ENCODE measurements around the gene ZSCAN21. TPM values are rescaled to one million over a fixed set of nuclear protein-coding genes. Genes with fewer than 3 reads are reported as not detected.

ZSCAN21 gene
- total and polyA plus RNA-seq, 2 of the 4 experiments (the other 2 are of a cell fraction) = 11.5 to 13.3 TPM

- H3K56ac ChIP-seq (ENCODE audit: extremely low read depth, insufficient read depth, low read length) = no peak overlapping the region
- intact Hi-C loops (cut with micrococcal nuclease) (no loop called here), dilution Hi-C loops (cut with HindIII; ENCODE audit: low sequenced_read_pairs, unreplicated experiment) (no loop called here), in situ Hi-C loops (cut with MboI; ENCODE audit: low sequenced_read_pairs) (no loop called here)
- H3K4me1 ChIP-seq (ENCODE audit: control insufficient read depth, insufficient read depth, low read length) = peaks cover 2% of the 10 kb centered on the region; the same call in 1 of the 2 replicates
- no peak overlapping the region for H2AK5ac ChIP-seq (ENCODE audit: low read depth, low read length)
- H4K5ac ChIP-seq (ENCODE audit: low read depth, low read length) = no peak overlapping the region
- no peak overlapping the region for H3K14ac ChIP-seq (replicated peaks; ENCODE audit: low read depth, low read length)
- ATAC-seq (ENCODE audit: low read depth) (peak; percentile 50), DNase-seq (peak; percentile 70)
- H4K20me1 ChIP-seq (ENCODE audit: insufficient read depth, low read length) = no peaks in the 10 kb centered on the region
- H2BK120ac ChIP-seq (ENCODE audit: low read depth, low read length) = no peak overlapping the region
- H2AFZ ChIP-seq (replicated peaks; ENCODE audit: low read length, poor library complexity) = no peak overlapping the region
- peaks cover 24% of the 10 kb centered on the region for H3K9me3 ChIP-seq (ENCODE audit: control insufficient read depth, insufficient read depth, low read length)
- 0 out of 2 replicates have a peak, but pooled peaks cover 3% of the 10 kb centered on the region for H3K9me1 ChIP-seq (ENCODE audit: insufficient read depth, low read length)
- H3K36me3 ChIP-seq (ENCODE audit: control insufficient read depth, insufficient read depth, low read length) = peaks cover 52% of the 10 kb centered on the region
- no peak overlapping the region for H3K23ac ChIP-seq (ENCODE audit: low read depth, low read length)
- H2BK15ac ChIP-seq (ENCODE audit: low read depth, low read length) = no peak overlapping the region
- peaks cover 6 to 12% of the 10 kb centered on the region in 2 experiments; a peak in 3 of 4 replicates for H3K79me1 ChIP-seq (ENCODE audit: low read depth in 1 of 2, low read length in 2 of 2)
- BruUV-seq (replicated peaks) = no TSS peak
- H3K4me3 ChIP-seq (ENCODE audit: insufficient read depth, low read depth, low read length) = no peak overlapping the region
- H3K4ac ChIP-seq (ENCODE audit: low read depth, low read length) = no peak overlapping the region
- ChIA-PET POLR2A (ENCODE audit: unreplicated experiment) (no interaction called here), CTCF (no interaction called here)
- TF ChIP-seq CEBPB (IDR thresholded peaks at IDR 0.05; ENCODE audit: low read depth, low read length) = peak; percentile 77
- no peak for TF ChIP-seq MXI1 (IDR thresholded peaks at IDR 0.05; ENCODE audit: borderline replicate concordance, low read depth, low read length)
- no peak overlapping the region for H4K8ac ChIP-seq (ENCODE audit: low read depth in 2 of 2, low read length in 2 of 2)
- no peak overlapping the region for H3K9ac ChIP-seq (ENCODE audit: low read depth, low read length)
- no CpG with 5 or more reads among the region's 8 CpGs for WGBS, 2 experiments (ENCODE audit: extremely low coverage in 2 of 2, insufficient read length in 1 of 2)
- no peak overlapping the region for H2BK20ac ChIP-seq (ENCODE audit: low read depth, low read length)
- H3K18ac ChIP-seq (ENCODE audit: low read depth, low read length) = no peak overlapping the region
- H2BK5ac ChIP-seq (ENCODE audit: low read depth, low read length, poor library complexity, severe bottlenecking) = no peak overlapping the region
- no peak overlapping the region for H2AK9ac ChIP-seq (replicated peaks; ENCODE audit: low read depth, low read length, poor library complexity)
- H3K27me3 ChIP-seq (ENCODE audit: control insufficient read depth, insufficient read depth, low read length) = no peaks in the 10 kb centered on the region
- no peak overlapping the region for H3K4me2 ChIP-seq (ENCODE audit: low read depth, low read length)
- H4K91ac ChIP-seq (ENCODE audit: insufficient read depth, low read depth, low read length) = no peak overlapping the region
- H3K27ac ChIP-seq (ENCODE audit: insufficient read depth, low read length) = peak overlapping the region; percentile 4; the same call in 1 of the 2 replicates
These were observed 16.0 kb downstream of the ZSCAN21 start for GRCh38 chr7:100065452-100066186.

Data from IMR-90 (cell line).